Right kidney (tissue), 1 donor: Measurements from ENCODE around the gene SLC35F1.

Experiments
- DNase-seq: peaks from one replicate; pipeline ENCODE4 v3.0.0-alpha.2; 2016

Gene SLC35F1

DNA sequence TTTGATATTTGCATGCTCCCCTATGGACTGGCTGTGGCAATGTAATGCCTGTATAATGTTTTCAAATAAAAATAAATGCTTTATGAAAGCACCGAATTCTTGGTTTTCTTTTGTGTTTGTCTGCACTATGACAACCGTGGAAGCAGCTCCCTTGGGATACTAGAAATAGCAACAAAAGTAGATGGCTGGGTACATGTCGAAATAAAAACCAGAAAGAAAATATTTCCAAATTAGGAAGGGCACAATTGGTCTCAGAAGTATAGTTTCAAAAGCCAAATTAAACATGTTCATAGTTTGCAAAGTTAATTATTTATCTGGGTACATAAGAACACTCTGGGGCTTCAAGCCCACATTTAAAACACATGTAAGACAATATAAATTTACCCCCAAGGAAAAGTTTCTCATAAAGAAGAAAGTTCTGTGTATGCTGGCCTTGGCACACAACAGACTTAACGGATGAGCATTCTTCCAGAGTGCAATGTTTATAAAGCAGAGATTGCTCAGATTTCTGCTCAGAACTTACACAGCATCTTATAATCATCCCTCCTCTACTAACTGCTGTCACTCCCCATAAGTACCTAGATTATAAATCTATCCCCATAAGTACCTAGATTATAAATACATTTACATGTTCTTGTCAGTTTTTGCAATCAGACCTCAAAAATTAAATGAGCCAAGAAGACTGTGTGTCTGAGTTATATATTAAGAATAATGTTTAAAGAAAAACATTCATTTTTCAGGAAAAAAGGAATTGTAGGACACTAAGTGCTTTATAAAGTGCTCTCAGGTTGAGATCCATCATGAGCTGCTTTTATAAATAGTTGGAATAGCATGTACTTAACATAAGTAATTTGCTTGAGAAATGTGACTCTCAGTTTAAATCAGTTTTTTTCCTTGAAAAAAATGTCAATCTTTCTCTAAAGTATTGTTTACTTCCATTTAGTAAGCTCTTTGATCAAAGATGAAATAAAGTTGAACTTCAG, 410.8 kb downstream of the SLC35F1 start:
- no peak for DNase-seq

DNA sequence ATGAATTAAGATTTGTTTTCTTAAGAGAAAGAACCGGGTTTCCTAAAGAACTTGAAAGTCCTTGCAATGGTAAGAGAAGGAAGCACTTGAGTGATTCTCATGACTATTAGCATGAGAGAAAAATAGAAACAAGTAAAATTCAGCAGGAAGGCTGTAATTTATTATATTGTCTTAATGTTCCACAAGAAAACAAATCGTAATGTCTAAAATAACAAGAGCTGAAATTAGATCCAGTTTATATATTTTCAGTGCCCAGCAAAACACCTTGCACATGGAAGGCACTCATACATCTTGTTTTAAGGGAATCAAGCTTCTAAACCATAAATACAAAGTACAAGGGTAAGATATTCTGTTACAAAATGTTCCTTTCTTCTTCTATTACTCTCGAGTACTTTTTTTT, 411.6 kb downstream of the SLC35F1 start:
- DNase-seq, result no peak

DNA sequence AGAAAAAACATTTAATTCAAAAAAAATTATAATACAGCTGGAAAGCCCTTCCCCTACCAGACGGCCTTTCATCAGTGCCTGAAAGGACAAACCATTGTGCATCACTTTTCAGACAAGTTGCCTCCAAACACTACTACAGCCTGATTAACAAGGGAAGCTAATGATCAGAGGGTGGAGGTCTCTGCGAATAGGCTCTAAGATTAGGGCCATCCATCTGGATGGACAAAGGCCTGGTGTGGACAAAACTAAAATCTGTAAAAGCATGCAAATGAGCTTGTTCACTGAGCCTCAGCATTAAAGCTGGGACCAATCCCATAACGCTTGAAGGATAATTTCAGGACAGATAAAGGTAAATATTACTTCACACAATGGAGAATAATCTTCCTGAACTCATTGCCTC, 412.4 kb downstream of the SLC35F1 start:
- no peak for DNase-seq

DNA sequence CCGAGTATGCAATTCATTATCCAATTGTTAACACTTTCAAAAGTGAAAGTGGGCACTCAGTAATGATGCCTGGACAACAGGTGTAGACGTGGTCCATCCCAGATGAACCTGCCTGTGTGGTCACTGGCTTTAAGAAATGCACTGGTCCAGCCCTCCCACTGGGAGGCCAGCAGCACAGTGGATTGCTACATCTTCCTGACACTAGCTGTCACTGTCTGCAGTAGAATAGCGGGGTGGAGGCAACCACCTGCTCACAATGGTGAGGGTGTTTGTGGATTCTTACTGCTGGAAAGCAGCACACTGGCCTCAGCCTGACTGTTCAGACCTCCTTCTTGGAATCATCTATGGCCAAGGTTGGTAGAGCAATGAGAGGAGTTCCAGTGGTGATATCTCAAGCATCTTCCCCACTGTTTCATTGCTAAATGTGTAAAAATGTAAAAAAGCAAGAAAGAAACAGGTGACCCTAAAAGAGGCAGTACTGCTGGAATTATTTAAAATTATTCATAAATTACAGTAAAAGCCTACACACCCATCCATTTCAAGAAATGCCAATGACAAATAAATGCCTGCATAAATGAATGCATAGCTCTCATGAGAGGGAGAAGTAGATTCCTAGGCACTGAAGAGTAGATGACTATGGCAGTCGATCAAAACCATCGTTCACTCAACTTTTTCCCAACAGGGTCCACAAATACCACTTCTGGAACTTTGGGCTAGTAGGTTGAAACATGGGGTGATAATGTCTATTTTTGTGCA, 413.0 kb downstream of the SLC35F1 start:
- DNase-seq, result no peak

DNA sequence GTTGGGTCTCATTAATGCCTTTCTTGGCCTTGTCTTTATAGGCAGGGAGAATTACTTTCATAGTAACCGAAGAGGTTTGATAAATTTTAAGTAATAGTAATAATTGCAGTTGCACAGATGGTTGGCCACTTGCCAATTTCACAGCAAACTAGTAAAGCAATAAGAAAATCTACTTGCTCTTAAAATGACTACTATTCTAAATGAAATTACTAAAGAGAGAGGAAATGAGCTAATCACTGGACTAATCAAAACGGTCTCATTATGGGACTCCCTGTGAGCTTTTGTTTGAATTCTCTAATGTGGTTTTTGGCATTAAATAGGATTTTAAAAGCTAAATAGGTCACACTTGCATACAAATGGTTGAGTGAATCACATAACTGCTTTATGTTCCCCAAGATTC, 413.6 kb downstream of the SLC35F1 start:
- DNase-seq, result no peak

DNA sequence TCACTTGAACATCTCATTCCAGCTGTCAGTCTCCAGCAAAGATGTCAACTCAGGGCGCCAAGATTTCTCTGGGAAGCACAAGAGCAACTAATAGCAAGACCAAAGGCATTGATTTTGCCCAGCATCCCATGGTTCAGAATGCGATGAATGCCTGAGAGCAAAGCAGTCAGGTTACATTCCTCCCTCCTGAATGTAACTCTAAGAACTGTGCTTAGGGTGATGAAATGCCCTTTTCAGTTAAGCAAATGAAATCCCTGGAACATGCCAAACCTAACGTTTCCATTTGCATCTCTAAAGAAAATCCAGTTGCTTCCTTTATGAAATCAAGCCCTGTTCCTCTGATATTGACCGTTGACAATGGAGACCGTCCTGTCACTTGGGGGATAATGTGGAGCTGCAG, 417.1 kb downstream of the SLC35F1 start:
- DNase-seq, result no peak

DNA sequence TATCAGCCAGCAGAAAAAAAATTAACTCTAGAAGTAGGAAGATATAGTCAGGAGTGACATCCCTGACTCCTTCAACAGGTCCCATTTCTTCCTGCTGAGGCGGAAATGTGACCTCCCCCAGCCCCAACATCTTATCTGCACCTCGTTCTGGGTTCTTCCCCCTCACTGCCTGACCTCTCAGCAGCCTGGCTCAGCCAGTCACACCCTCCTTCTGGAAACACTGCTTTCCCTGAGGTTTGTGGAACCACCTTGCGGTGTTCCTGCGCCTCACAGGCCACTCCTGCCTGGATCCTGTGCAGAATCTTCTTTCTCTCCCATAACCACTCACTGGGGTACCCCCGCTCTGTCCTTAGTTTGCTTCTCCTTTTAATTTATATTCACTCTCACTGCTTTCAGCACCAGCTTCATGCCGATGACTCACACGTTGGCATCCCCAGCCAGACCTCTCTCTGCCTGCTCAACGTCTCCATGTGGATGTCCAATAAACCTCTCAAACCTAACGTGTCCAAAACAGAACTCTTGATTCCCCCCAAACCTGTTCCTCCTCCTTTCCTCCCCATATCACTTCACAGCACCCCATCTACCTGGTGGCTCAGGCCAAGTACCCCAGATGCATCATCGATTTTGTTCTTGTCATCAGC, 418.3 kb downstream of the SLC35F1 start:
- DNase-seq, result no peak

DNA sequence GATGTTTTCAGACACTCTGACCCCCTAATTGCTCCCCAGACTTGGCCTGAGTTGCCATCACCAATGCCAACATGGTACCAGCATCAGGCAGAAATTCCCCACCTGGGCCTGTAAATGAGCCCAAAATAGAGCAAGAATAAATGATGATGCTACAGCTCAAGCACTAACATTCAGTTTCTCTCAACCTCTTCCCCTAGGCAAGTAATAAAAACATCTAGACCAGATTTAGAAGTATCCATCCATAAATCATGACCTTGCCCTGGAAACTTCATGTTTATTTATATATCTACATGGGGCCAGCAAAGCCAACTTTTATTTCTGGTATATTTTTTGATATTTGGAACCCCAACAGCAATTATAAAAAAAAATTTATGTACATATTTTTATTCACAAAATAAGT, 419.6 kb downstream of the SLC35F1 start:
- no peak for DNase-seq

DNA sequence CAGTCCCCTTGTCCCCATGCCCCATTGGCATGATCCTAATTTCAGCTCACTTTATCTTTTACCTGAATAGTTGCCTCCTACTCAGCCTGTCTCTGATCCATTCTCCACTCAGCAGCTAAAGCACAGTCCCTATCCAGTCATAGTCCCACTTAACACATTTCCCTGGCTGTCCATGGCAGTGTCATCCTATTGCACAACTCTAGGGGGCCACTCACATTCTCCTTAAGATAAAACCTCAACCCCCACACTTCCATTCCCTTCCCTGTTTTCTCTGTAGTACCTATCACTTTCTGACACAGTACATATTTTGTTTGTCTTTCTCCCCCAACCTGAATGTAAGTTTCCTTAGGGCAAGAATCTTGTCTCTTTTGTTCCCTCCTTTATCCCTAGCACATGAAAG, 420.2 kb downstream of the SLC35F1 start:
- DNase-seq, result no peak

DNA sequence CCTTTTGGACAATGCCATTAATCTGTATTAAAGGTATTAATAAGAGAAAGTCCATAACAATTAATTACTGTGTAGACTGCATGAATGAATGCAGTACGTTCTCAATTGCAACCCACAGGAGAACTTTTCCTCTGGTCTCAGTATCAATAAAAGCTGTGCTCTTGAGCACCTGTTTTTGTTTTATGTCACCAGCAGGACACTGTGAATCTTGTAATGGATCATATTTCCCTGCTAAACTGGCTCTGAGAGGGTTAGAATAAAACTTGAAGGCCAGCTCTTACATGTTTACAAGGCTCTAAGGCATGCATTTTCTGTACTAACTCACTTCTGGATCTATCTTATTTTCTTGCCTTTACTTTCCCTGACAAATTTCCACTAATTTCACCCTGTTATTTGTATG, 426.7 kb downstream of the SLC35F1 start:
- DNase-seq, result no peak

DNA sequence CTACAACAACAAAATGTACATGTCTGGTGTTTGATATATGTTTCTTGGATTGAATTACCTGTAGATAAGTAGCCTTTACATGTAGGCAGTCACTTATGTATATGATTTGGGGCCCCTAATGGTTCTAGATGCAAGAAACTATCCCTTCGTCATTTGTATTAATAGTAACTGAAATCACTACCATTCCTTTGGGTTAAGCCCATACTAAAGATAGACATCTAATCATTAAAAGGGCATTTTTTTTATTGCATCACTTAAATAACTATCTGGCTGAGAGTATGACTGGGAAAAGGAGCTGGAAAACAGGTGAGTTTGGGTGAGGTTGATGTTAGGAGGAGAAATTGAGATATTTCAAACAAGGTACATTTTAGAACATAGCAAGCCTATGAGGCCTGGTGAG, 427.6 kb downstream of the SLC35F1 start:
- no peak for DNase-seq

DNA sequence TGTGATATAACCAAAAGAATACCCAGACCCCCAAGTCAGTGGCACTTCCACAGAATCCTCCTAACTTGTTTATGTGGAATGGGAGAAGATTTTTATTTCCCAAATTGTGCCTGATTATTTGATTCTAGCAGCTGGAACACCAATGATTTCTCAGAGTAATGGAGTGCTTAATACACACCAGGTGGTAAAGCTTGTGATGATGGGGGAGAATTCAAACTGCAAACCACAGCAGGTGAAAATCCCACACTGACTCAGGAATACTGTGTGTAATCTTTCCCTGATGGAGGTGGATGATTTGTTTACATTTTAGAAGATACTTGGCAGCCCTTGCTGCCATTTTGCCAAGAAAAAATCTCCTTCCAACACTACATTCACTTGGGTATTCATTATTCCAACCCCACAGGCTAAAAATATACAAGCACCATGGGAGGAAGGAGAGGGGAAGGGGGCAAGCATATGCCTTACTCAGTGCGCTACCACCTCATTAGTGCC, 428.3 kb downstream of the SLC35F1 start:
- DNase-seq, result no peak

DNA sequence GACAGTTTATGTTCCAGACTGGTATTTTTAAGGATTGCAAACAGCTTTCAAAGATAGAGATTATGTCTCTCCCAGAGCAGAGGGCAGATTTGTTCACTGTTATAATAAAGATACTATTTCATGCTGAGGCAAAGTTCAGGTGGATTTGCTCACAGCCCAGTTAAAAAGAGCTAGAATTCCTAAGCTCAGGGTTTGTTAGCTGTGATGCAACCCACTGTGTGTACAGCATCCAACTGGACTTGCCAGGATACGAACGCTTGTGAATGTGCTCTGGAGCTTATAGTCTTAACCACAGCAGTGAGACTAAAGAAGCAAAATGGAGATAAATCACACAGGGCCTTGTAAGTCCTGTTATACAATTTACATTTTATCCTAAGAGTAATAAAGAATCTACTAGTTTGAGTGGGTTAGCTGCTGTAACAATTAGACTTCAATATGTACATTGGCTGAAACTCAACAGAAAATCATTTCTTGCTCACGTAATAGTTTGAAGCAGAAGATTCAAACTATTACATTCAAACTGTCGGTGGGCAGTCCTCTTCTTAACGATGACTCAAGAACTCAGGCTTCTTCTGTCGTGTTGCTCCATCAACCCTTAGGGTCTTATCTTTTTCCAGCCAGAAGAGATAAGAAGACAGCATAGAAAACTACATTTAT, 437.1 kb downstream of the SLC35F1 start:
- no peak for DNase-seq

DNA sequence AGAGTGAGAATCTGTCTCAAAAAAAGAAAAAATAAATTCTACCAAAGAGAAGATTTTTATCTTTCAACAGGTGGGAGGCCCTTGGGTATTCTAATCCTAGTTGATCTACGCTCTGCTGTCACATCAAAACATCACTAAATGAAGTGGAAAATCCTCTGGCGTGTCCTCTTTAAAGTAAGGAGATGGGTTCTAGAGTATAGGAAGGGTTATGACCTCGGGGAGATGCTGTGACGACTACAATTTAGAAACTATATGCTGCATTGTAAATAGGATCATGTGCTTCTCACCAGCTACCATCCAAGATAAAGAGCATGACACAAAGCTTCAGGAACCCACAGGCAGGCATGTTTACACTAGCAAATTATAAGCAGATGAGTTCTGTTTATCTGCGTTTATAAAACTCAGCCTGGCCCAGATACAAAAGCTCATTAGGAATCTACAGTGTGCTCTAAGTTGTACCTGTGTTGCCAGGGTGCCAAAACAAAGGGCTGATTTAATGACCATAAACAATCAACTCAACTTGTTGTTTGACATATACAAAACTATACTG, 443.9 kb downstream of the SLC35F1 start:
- no peak for DNase-seq

DNA sequence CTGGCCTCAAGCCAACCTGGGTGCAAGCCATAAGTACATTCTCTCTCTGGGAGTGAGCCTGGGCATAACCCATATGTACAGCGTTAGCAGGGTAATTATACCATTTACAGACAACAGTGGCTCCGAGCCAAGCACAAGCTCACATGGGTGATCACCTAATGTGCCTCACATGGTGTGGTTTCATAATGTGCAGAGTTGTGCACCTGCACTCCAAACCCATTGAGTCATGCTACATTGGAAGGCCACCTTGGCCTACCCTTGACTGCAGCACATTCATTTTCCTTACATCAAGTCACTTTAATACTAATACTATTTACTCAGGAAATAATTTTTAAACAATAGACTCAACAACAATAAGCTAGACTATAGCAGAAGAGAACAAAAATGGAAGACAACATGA, 446.5 kb downstream of the SLC35F1 start:
- DNase-seq, result no peak

DNA sequence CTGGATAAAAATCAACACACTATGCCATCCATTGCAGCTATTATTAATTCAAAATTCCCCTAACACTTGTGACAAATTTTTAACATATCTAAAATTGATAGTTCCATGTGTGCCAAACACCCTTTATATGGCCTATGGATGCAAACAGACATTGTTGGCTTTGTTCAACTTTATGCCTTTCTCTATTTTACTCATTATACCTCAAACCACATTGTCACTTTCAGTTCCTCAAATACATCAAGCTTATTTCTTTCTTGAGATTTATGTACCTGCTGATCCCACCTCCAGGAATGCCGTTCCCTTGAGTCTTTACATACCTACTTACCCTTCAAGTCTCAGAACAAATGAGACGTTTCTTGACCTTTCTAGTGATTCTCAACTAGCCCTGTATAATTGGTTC, 447.6 kb downstream of the SLC35F1 start:
- DNase-seq, result no peak

DNA sequence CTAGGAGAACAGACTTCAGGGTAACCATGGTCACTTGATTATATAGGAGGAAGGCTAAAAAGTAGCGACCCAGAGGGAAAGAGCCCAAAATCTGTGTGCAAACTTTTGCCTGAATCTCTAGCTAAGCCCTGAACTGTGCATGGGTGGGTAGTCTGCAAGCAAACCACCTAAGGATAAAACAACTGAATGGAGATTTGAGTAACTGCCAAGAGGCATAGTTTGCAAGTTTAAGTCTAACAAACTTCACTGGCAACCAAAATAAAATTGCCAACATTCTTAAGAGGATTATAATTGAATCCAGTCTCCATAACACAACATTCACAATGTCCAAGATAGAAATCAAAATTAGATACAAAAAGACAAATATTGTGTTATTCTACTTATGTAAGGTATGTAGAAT, 449.0 kb downstream of the SLC35F1 start:
- no peak for DNase-seq

DNA sequence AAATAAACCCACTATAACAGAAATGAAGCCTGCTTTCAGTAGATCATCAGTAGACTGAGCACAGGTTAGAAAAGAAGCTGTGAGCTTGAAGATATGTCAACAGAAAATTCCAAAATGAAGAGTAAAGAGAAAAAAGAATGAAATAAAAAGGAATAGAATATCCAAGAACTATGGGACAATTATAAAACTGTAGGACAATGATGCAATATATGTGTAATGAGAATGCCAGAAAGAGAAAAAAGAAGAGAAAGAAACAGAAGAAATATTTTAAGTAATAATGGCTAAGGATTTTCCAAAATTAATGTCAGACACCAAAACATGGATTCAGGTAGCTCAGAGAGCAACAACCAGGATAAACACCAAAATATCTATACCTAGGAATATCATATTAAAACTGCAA, 449.6 kb downstream of the SLC35F1 start:
- DNase-seq, result no peak
